GM12872 (cell line): ENCODE measurements around the gene NFIL3.
A peak's percentile ranks its signal among the peaks of the same experiment; 100 is the strongest.

Experiments
- CTCF ChIP-seq: IDR thresholded peaks from 3 replicates; pipeline ENCODE4 v1.5.1; 2011; ENCODE audit warnings: low read depth, mild to moderate bottlenecking, low read length, moderate library complexity; ENCODE audit not compliant: insufficient read depth

Gene NFIL3

DNA sequence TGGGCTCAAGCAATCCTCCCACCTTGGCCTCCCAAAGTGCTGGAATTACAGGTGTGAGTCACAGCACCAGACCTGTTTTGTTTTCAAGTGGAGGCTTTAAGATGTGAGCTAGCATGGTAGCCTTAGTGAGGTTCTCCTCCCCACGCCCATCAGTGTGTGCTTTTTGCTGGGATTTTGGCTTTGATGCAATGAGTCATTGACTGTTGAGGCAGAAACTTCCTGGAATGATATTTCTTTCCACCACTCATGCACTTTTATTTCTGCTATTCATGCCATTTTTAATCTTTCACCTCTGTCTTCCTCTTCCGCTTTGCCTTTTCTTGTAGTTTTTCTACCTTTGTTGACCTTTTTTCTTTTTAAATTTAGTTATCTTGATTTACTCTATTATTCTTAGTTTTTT lies 4.2 kb upstream of the NFIL3 start:
- TF ChIP-seq CTCF = no peak

- peak; percentile 55 for TF ChIP-seq CTCF
Measured at GRCh38 chr9:91426123-91426745, 2.6 kb upstream of the NFIL3 start.

GRCh38 chr9:91425271-91425670 lies 1.6 kb upstream of the NFIL3 start:
- TF ChIP-seq CTCF = no peak

DNA sequence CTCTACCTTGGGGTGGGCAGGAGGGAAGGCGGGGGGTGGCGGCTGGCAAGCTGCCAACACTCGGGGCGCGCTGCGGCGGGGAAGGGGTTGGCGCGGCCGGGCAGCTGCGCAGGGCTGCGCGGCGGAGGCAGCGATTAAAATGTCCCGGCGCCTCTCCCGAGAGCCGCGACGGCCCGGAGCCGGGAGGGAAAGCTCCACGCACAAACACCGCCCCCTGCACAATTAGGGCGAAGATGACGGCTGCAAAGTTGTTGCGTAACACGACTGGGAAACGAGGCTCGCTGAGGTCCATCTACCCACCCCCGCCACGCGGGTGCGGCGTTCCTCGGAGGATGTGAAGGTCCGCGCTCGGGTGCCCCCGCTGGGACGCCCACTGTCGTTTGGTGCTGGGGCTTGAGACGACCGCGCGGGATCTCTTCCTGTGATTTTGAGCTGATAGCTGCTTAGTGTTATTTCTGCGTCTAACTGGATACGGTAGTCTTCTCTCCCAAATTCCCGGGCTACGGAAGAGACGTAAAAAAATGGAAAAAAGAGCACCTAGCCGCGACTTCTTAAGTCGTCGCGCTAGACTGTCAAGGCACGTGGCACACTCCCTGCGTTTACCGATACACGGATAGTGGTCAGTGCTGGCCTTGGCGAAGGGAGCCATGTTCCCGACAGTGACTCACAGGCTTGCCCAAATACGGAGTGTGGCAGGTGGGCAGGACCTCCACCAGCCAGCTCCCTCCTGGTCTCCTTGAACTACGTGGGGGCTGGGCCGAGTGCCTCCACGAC lies 958 bp upstream of the NFIL3 start:
- TF ChIP-seq CTCF = peak; percentile 19; the same call in 1 of the 3 replicates

DNA sequence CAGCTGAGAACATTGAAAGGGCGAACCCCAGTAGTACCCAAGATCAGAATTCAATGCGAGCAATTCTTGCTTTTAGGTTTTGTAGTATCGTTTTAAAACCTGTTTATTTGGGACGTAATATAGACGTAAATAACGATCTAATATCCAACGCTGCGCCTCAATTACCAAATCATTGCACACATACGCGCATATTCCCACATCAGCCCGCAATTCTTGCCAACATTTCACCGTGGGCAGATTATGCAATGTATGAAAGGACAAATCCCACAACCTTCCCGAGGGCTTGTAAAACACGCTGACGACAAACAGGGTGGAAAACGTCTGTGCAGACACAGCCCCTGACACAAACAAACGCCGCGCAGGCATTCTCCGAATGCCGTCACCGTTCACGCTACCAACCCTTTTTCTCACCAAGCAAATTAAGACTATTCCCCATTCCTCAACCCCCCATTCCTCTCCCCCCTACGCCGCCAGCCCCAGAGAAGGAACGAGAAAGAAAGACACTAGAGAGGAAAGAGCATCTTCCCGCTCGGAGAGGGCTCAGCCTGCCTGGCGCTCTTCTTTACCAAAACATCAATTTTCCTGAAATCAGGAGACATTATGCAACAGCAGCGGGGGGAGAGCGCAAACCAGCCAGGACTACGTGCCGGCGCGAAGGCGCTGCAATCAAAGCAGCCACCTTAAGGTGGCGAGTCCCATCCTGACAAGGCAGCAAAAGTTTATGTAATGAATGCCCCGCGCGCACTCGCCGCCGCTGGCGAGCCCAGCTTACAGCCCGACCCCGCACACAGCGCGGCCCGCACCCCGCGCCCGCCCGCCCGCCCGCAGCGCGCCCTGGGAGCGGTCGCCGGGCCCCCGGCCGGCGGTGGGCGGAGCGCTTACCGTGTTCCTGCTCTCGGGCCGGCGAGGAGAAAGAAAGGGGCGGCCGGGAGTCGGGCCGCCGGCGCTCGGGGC lies 597 bp downstream of the NFIL3 start:
- TF ChIP-seq CTCF = peak; percentile 54

DNA sequence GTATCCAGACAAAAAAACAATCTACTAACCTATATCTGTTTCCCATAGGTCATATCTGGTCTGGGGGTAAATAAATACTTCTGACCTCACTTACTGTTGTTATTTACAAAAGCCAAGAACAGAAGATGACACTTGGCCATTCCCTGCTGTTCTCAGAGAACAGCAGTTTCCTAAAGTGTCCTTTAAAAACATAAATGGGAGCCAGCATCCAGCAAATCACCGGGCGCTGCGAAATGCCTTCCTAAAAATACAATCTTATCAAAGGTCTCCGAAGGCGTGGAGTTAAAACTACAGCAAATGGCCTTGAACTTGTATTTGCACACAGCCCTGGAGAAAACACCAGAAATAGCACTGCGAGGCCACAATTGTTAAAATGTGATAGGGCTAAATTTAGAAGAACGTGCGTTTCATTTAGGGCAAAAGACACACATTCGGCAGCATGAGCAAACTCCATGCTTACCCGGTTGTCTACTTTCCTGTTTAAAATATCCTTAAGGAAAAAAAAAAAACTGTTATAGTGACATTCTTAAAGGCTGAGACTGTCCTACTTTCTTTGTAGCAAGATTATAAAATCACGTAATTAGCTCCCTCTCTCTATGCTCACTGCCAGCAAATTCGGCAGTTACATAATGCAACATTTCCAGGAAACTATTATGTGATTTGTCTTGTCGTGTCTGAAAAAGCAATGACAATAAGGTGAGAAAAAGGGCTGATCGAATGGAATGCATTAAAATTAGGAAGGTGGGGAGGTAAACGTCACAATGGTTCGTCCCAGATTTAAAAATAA lies 1.5 kb downstream of the NFIL3 start:
- no peak for TF ChIP-seq CTCF
